ENCODE measurements around the gene PLEKHN1. TPM values are rescaled to one million over a fixed set of nuclear protein-coding genes. Genes with fewer than 3 reads are reported as not detected.

PLEKHN1 gene
- total RNA-seq, 1 experiment from 2014 or later: 7.9 TPM

GRCh38 chr1:940107-941014, 25.9 kb upstream of the PLEKHN1 start:
- ChIA-PET CTCF (interaction anchor here (0.6 to 3.9 kb wide), 5 partner anchors 20 to 71 kb away, joined by 3 to 34 read pairs (median 4); no protein-coding TSS in a partner anchor), POLR2A (interaction anchor here (0.7 to 3.1 kb wide), 4 partner anchors 18 to 40 kb away, joined by 3 to 18 read pairs (median 6); partner anchors contain the start of gene NOC2L)
- Mint-ChIP-seq H3K36me3 (ENCODE audit: insufficient read depth, unreplicated experiment) (no peaks in the 10 kb centered on the region), H3K4me3 (ENCODE audit: unreplicated experiment) (peak overlapping the region; percentile 60), H3K9me3 (ENCODE audit: unreplicated experiment) (no peaks in the 10 kb centered on the region), H3K4me1 (ENCODE audit: insufficient read depth, unreplicated experiment) (no peaks in the 10 kb centered on the region), H3K27me3 (ENCODE audit: insufficient read depth, unreplicated experiment) (peaks cover 7% of the 10 kb centered on the region), H3K27ac (ENCODE audit: low read depth, unreplicated experiment) (no peak overlapping the region)
- intact Hi-C loops (cut with micrococcal nuclease): loop anchor here (5.0 kb wide), 1 partner anchor 38 kb away; no protein-coding TSS in a partner anchor
- peak; percentile 60 for DNase-seq (ENCODE audit: unreplicated experiment)
- TF ChIP-seq CTCF (IDR thresholded peaks at IDR 0.05; ENCODE audit: unreplicated experiment): no peak
- no TSS peak for BruUV-seq (replicated peaks)

- CTCF ChIA-PET: interaction anchor here (1.2 to 1.5 kb wide), 2 partner anchors 21 to 61 kb away, joined by 3 to 8 read pairs; no protein-coding TSS in a partner anchor
- H3K4me3 Mint-ChIP-seq (ENCODE audit: unreplicated experiment): peak overlapping the region; percentile 60
- intact Hi-C loops (cut with micrococcal nuclease): loop anchor here (5.0 kb wide), 1 partner anchor 39 kb away; no protein-coding TSS in a partner anchor
These were observed 25.2 kb upstream of the PLEKHN1 start for GRCh38 chr1:941015-941587.

GRCh38 chr1:941588-942383, 24.5 kb upstream of the PLEKHN1 start:
- no TSS peak for BruUV-seq (replicated peaks)
- peak; percentile 71 for DNase-seq (ENCODE audit: unreplicated experiment)
- H3K4me1 Mint-ChIP-seq (ENCODE audit: insufficient read depth, unreplicated experiment): no peaks in the 10 kb centered on the region
- H3K4me3 Mint-ChIP-seq (ENCODE audit: unreplicated experiment): peak overlapping the region; percentile 60
- H3K9me3 Mint-ChIP-seq (ENCODE audit: unreplicated experiment): no peaks in the 10 kb centered on the region
- no peak for TF ChIP-seq CTCF (IDR thresholded peaks at IDR 0.05; ENCODE audit: unreplicated experiment)
- H3K27me3 Mint-ChIP-seq (ENCODE audit: insufficient read depth, unreplicated experiment): no peaks in the 10 kb centered on the region
- peaks cover 8% of the 10 kb centered on the region for H3K36me3 Mint-ChIP-seq (ENCODE audit: insufficient read depth, unreplicated experiment)
- ChIA-PET CTCF (interaction anchor here (0.6 to 1.2 kb wide), 2 partner anchors 60 to 73 kb away, joined by 3 read pairs; no protein-coding TSS in a partner anchor), POLR2A (interaction anchor here (0.6 to 3.0 kb wide), 7 partner anchors 17 to 313 kb away, joined by 3 to 7 read pairs (median 3); partner anchors contain the start of genes NOC2L and PLEKHN1)
- intact Hi-C loops (cut with micrococcal nuclease): loop anchor here (5.0 kb wide), 1 partner anchor 39 kb away; no protein-coding TSS in a partner anchor
- H3K27ac Mint-ChIP-seq (ENCODE audit: low read depth, unreplicated experiment): no peak overlapping the region

More at GRCh38 chr1:941015-941587, 25.2 kb upstream of the PLEKHN1 start:
- no TSS peak for BruUV-seq (replicated peaks)
- Mint-ChIP-seq H3K4me1 (ENCODE audit: insufficient read depth, unreplicated experiment) (no peaks in the 10 kb centered on the region), H3K9me3 (ENCODE audit: unreplicated experiment) (no peaks in the 10 kb centered on the region), H3K27me3 (ENCODE audit: insufficient read depth, unreplicated experiment) (no peaks in the 10 kb centered on the region), H3K27ac (ENCODE audit: low read depth, unreplicated experiment) (no peak overlapping the region), H3K36me3 (ENCODE audit: insufficient read depth, unreplicated experiment) (peaks cover 2% of the 10 kb centered on the region)
- no peak for DNase-seq (ENCODE audit: unreplicated experiment)
- no peak for TF ChIP-seq CTCF (IDR thresholded peaks at IDR 0.05; ENCODE audit: unreplicated experiment)
- POLR2A ChIA-PET: interaction anchor here (0.7 to 3.0 kb wide), 5 partner anchors 18 to 39 kb away, joined by 3 to 7 read pairs (median 3); partner anchors contain the start of genes NOC2L and PLEKHN1
